NCI-H128 (cell line): ENCODE results near the gene MTX1.
A peak's percentile ranks its signal among the peaks of the same experiment; 100 is the strongest.
"Not testable (repeated sequence)": the region's sequence is repeated elsewhere in the genome, so short reads cannot be mapped to it uniquely, and the experiment has no call there.

Source experiments
- DNase-seq: peaks from one replicate; lab custom pipeline; 2025; ENCODE audit not compliant: unreplicated experiment; lab: John Stamatoyannopoulos, UW

The MTX1 gene

GRCh38 chr1:155205969-155206593 lies 2.4 kb upstream of the MTX1 start:
- no peak for DNase-seq

- peak; percentile 95 for DNase-seq
These were observed 1.3 kb upstream of the MTX1 start for GRCh38 chr1:155206891-155207805.

GRCh38 chr1:155207806-155208540 lies 522 bp upstream of the MTX1 start, which contains the start of gene THBS3:
THBS3 (minus strand) TSS chr1:155207897; CDS start chr1:155207876, 21 bp downstream.
- DNase-seq = peak; percentile 62

- DNase-seq = no peak
These were observed 822 bp downstream of the MTX1 start for GRCh38 chr1:155209312-155209721.

- no peak for DNase-seq
These were observed 2.0 kb downstream of the MTX1 start for GRCh38 chr1:155210314-155211104.

GRCh38 chr1:155211381-155212050 lies 3.0 kb downstream of the MTX1 start:
- not testable (repeated sequence) for DNase-seq

GRCh38 chr1:155212051-155212440 lies 3.6 kb downstream of the MTX1 start:
- DNase-seq = not testable (repeated sequence)

GRCh38 chr1:155214702-155215101 lies 6.2 kb downstream of the MTX1 start:
- DNase-seq = not testable (repeated sequence)

- DNase-seq = peak; percentile 29
These were observed 10.5 kb downstream of the MTX1 start for GRCh38 chr1:155218854-155219591.

GRCh38 chr1:155219592-155220031 lies 11.1 kb downstream of the MTX1 start:
- DNase-seq = no peak

GRCh38 chr1:155220211-155220965 lies 11.9 kb downstream of the MTX1 start:
- not testable (repeated sequence) for DNase-seq

GRCh38 chr1:155223047-155223446 lies 14.6 kb downstream of the MTX1 start:
- no peak for DNase-seq

- not testable (repeated sequence) for DNase-seq
These were observed 16.9 kb downstream of the MTX1 start for GRCh38 chr1:155225404-155225759.

GRCh38 chr1:155226188-155226909 lies 17.9 kb downstream of the MTX1 start:
- peak; percentile 63 for DNase-seq

- DNase-seq = no peak
These were observed 18.4 kb downstream of the MTX1 start for GRCh38 chr1:155226910-155227260.

GRCh38 chr1:155227261-155228095 lies 19.0 kb downstream of the MTX1 start:
- DNase-seq = peak; percentile 99

- no peak for DNase-seq
These were observed 19.6 kb downstream of the MTX1 start for GRCh38 chr1:155228096-155228427.
